H1 (cell line): ENCODE measurements around the gene RNF20. TPM values are rescaled to one million over a fixed set of nuclear protein-coding genes. Genes with fewer than 3 reads are reported as not detected.

Experiments used
- CTCF ChIA-PET: fragments of 300-600 bp; sonication (Branson Sonifier 250); formaldehyde crosslinking; loops from one replicate; lab custom pipeline; 2021; ENCODE audit not compliant: partially characterized antibody; lab: Charles Lee
- POLR2A ChIA-PET: fragments of 300-600 bp; sonication (Branson Sonifier 250); formaldehyde crosslinking; loops from one replicate; lab custom pipeline; 2021; ENCODE audit warnings: inconsistent platforms; ENCODE audit not compliant: partially characterized antibody; lab: Charles Lee
- DNase-seq, 2 experiments: peaks; one replicate each; pipeline versions ENCODE4 v3.0.0 to v3.0.0-alpha.2; 2010 to 2022; ENCODE audit warnings: low spot score in 2 of 2, low read depth in 1 of 2, mixed read lengths in 1 of 2
- FAIRE-seq: peaks from 2 replicates; lab custom pipeline; 2011; peaks lifted over from hg19 to GRCh38; lab: Jason Lieb, UNC
- H2AFZ ChIP-seq: 2 replicates; pipeline ENCODE4 v1.8.1; 2012; ENCODE audit warnings: low read length, inconsistent platforms
- H2AK5ac ChIP-seq: 2 replicates; pipeline ENCODE4 v1.6.1; 2013; ENCODE audit warnings: low read depth, low read length
- H2BK120ac ChIP-seq: replicated peaks from 2 replicates; pipeline ENCODE3; 2013; ENCODE audit warnings: low read depth, low read length, inconsistent platforms
- H2BK12ac ChIP-seq: 2 replicates; pipeline ENCODE4 v1.6.1; 2013; ENCODE audit warnings: low read depth, low read length
- H2BK15ac ChIP-seq: 2 replicates; pipeline ENCODE4 v1.6.1; 2013; ENCODE audit warnings: low read length
- H2BK20ac ChIP-seq: 2 replicates; pipeline ENCODE4 v1.6.1; 2013; ENCODE audit warnings: low read length
- H2BK5ac ChIP-seq: 2 replicates; pipeline ENCODE4 v1.6.1; 2013; ENCODE audit warnings: low read depth, low read length
- H3K14ac ChIP-seq: 2 replicates; pipeline ENCODE4 v1.6.1; 2013; ENCODE audit warnings: inconsistent platforms; ENCODE audit not compliant: insufficient read length
- H3K18ac ChIP-seq: 2 replicates; pipeline ENCODE4 v1.6.1; 2013; ENCODE audit warnings: low read length; ENCODE audit errors: extremely low read depth
- H3K23ac ChIP-seq: 2 replicates; pipeline ENCODE4 v1.6.1; 2013; ENCODE audit warnings: inconsistent platforms; ENCODE audit not compliant: insufficient read length
- H3K23me2 ChIP-seq: 2 replicates; pipeline ENCODE4 v1.6.1; 2013; ENCODE audit warnings: low read depth, low read length
- H3K27ac ChIP-seq: 2 replicates; pipeline ENCODE4 v1.6.1; 2011; ENCODE audit warnings: low read depth, low read length, inconsistent platforms
- H3K27me3 ChIP-seq, 4 experiments: replicated peaks in 1 of 4; 1 replicate in 1 of 4; 2 replicates in 3 of 4; pipeline versions ENCODE4 v1.6.1 to v1.8.1; 2011 to 2013; ENCODE audit warnings: low read length in 3 of 4, mild to moderate bottlenecking in 3 of 4, inconsistent platforms in 2 of 4, mixed read lengths in 2 of 4, moderate library complexity in 1 of 4; ENCODE audit not compliant: control insufficient read depth in 3 of 4, insufficient read depth in 3 of 4; ENCODE audit errors: extremely low read depth in 1 of 4
- H3K36me3 ChIP-seq, 4 experiments: 2 replicates each; pipeline versions ENCODE4 v1.6.1 to v1.8.1; 2011 to 2013; ENCODE audit warnings: mild to moderate bottlenecking in 4 of 4, low read length in 3 of 4, moderate library complexity in 2 of 4, control low read depth in 1 of 4, inconsistent platforms in 1 of 4; ENCODE audit not compliant: insufficient read depth in 4 of 4, control insufficient read depth in 2 of 4
- H3K4ac ChIP-seq: replicated peaks from 2 replicates; pipeline ENCODE3; 2013; ENCODE audit warnings: low read length, low read depth, mixed read lengths, inconsistent platforms; ENCODE audit not compliant: insufficient read length
- H3K4me1 ChIP-seq, 4 experiments: replicated peaks in 1 of 4; 1 replicate in 1 of 4; 2 replicates in 3 of 4; pipeline versions ENCODE4 v1.6.1 to v1.8.1; 2011 to 2013; ENCODE audit warnings: low read length in 3 of 4, inconsistent platforms in 2 of 4, mixed read lengths in 1 of 4; ENCODE audit not compliant: insufficient read depth in 4 of 4, control insufficient read depth in 3 of 4
- H3K4me2 ChIP-seq, 2 experiments: 2 replicates each; pipeline versions ENCODE4 v1.6.1 to v1.8.1; 2011 to 2013; ENCODE audit warnings: low read depth in 2 of 2, low read length in 2 of 2, control low read depth in 1 of 2, inconsistent platforms in 1 of 2, mild to moderate bottlenecking in 1 of 2; ENCODE audit not compliant: insufficient read depth in 1 of 2
- H3K4me3 ChIP-seq, 4 experiments: fragments of 200-600, 300-600 bp in 1 of 4; sonication (generic), shearing (Covaris generic), sonication (Bioruptor Twin) in 1 of 4; 2 replicates each; pipeline versions ENCODE4 v1.5.1 to v1.8.1; 2011 to 2016; ENCODE audit warnings: low read length in 4 of 4, low read depth in 3 of 4, control low read depth in 2 of 4, inconsistent platforms in 2 of 4, mild to moderate bottlenecking in 2 of 4, mixed read lengths in 1 of 4, moderate library complexity in 1 of 4; ENCODE audit not compliant: insufficient read depth in 2 of 4; ENCODE audit errors: extremely low read depth in 1 of 4
- H3K56ac ChIP-seq: replicated peaks from 2 replicates; pipeline ENCODE3; 2013; ENCODE audit warnings: low read depth, mild to moderate bottlenecking, mixed read lengths, low read length, inconsistent platforms; ENCODE audit not compliant: insufficient read length
- H3K79me1 ChIP-seq: 2 replicates; pipeline ENCODE4 v1.6.1; 2013; ENCODE audit warnings: low read depth, low read length, control low read depth
- H3K79me2 ChIP-seq, 2 experiments: 2 replicates each; pipeline versions ENCODE4 v1.6.1 to v1.8.1; 2012 to 2013; ENCODE audit warnings: low read length in 2 of 2, mild to moderate bottlenecking in 2 of 2, inconsistent platforms in 1 of 2; ENCODE audit not compliant: insufficient read depth in 2 of 2, control insufficient read depth in 1 of 2
- H3K9ac ChIP-seq, 4 experiments: replicated peaks in 1 of 4; 1 replicate in 1 of 4; 2 replicates in 3 of 4; pipeline versions ENCODE4 v1.6.1 to v1.8.1; 2011 to 2013; ENCODE audit warnings: low read depth in 3 of 4, low read length in 3 of 4, control low read depth in 2 of 4, mild to moderate bottlenecking in 2 of 4, moderate library complexity in 2 of 4, inconsistent platforms in 1 of 4; ENCODE audit errors: extremely low read depth in 1 of 4
- H3K9me3 ChIP-seq, 2 experiments: 2 replicates each; pipeline versions ENCODE4 v1.6.1 to v1.8.1; 2012 to 2013; ENCODE audit warnings: mild to moderate bottlenecking in 2 of 2, moderate library complexity in 2 of 2, control low read depth in 1 of 2, inconsistent platforms in 1 of 2, low read depth in 1 of 2, low read length in 1 of 2, mixed read lengths in 1 of 2; ENCODE audit not compliant: insufficient read depth in 2 of 2
- H4K20me1 ChIP-seq, 2 experiments: replicated peaks in 1 of 2; 2 replicates each; pipeline versions ENCODE3 to v1.8.1; 2011 to 2013; ENCODE audit warnings: inconsistent platforms in 2 of 2, low read length in 2 of 2, mild to moderate bottlenecking in 1 of 2; ENCODE audit not compliant: insufficient read depth in 2 of 2, control insufficient read depth in 1 of 2
- H4K5ac ChIP-seq: 2 replicates; pipeline ENCODE4 v1.6.1; 2013; ENCODE audit warnings: low read length, low read depth, mixed read lengths, inconsistent platforms; ENCODE audit not compliant: insufficient read length
- H4K8ac ChIP-seq: 2 replicates; pipeline ENCODE4 v1.8.0; 2013; ENCODE audit warnings: mild to moderate bottlenecking, moderate library complexity, low read length, inconsistent platforms; ENCODE audit not compliant: insufficient read depth; ENCODE audit errors: extremely low read depth
- H4K91ac ChIP-seq: replicated peaks from 2 replicates; pipeline ENCODE3; 2013; ENCODE audit warnings: low read length, mixed read lengths, inconsistent platforms; ENCODE audit not compliant: insufficient read length
- CBX5 ChIP-seq: fragments of 300-800, 300-1000 bp; sonication (generic); IDR thresholded peaks from 2 replicates; pipeline ENCODE4 v1.7.1; 2016; ENCODE audit warnings: antibody characterized with exemption, low read length, low read depth
- CHD1 ChIP-seq: IDR thresholded peaks from 2 replicates; pipeline ENCODE4 v1.6.1; 2012; ENCODE audit warnings: low read depth, low read length, improper control_type of control experiment
- CTBP2 ChIP-seq: IDR thresholded peaks from 2 replicates; pipeline ENCODE4 v1.7.0; 2011; ENCODE audit warnings: borderline replicate concordance, mild to moderate bottlenecking, moderate library complexity, mixed read lengths, low read length; ENCODE audit not compliant: insufficient read depth, insufficient read length
- GTF2F1 ChIP-seq: IDR thresholded peaks from 2 replicates; pipeline ENCODE4 v1.6.1; 2012; ENCODE audit warnings: low read depth, low read length, improper control_type of control experiment, borderline replicate concordance
- HDAC2 ChIP-seq, 2 experiments: fragments of 300-600 bp in 1 of 2; sonication (generic) in 1 of 2; IDR thresholded peaks; 2 replicates each; pipeline ENCODE4 v1.6.1; 2011 to 2012; ENCODE audit warnings: low read depth in 2 of 2, low read length in 2 of 2, mild to moderate bottlenecking in 2 of 2, moderate library complexity in 2 of 2, borderline replicate concordance in 1 of 2, inconsistent platforms in 1 of 2
- HDAC6 ChIP-seq: IDR thresholded peaks from one replicate; pipeline ENCODE4 v1.7.1; 2012; ENCODE audit warnings: low read depth, mild to moderate bottlenecking, inconsistent platforms, low read length, moderate library complexity
- JUN ChIP-seq: IDR thresholded peaks from 2 replicates; pipeline ENCODE4 v1.6.1; 2011; ENCODE audit warnings: low read depth, mild to moderate bottlenecking, improper control_type of control experiment, low read length
- NRF1 ChIP-seq: IDR thresholded peaks from 2 replicates; pipeline ENCODE4 v1.6.1; 2011; ENCODE audit warnings: mild to moderate bottlenecking, low read depth, low read length, improper control_type of control experiment
- PHF8 ChIP-seq: fragments of 200-600 bp; sonication (generic); conservative IDR thresholded peaks from 2 replicates; pipeline ENCODE4 v1.7.1; 2012; ENCODE audit warnings: low read depth, mild to moderate bottlenecking, inconsistent platforms, low read length, moderate library complexity
- POLR2A ChIP-seq, 2 experiments: IDR thresholded peaks; 1 replicate in 1 of 2; 2 replicates in 1 of 2; pipeline ENCODE4 v1.6.1; 2011; ENCODE audit warnings: low read depth in 2 of 2, low read length in 2 of 2, mild to moderate bottlenecking in 2 of 2; ENCODE audit errors: control extremely low read depth in 1 of 2
- POLR2AphosphoS5 ChIP-seq: IDR thresholded peaks from 2 replicates; pipeline ENCODE4 v1.6.1; 2011; ENCODE audit warnings: low read depth, low read length
- TBP ChIP-seq: IDR thresholded peaks from 2 replicates; pipeline ENCODE4 v1.6.1; 2011; ENCODE audit warnings: low read depth, low read length, improper control_type of control experiment
- TCF12 ChIP-seq: IDR thresholded peaks from 2 replicates; pipeline ENCODE4 v1.6.1; 2011; ENCODE audit warnings: low read depth, mild to moderate bottlenecking, low read length
- TEAD4 ChIP-seq: IDR thresholded peaks from 2 replicates; pipeline ENCODE4 v1.6.1; 2012; ENCODE audit warnings: low read depth, low read length, inconsistent platforms, mixed read lengths
- polyA plus RNA-seq, 7 experiments: library from polyadenylated mRNA; depleted of rRNA in 3 of 7; stranded (reverse) in 5 of 7; unstranded in 2 of 7; fragments of >200 nt in 5 of 7; fragments of 200-250 nt in 2 of 7; gene quantifications; 1 replicate in 5 of 7; 2 replicates in 1 of 7; 4 replicates in 1 of 7; pipeline versions ENCODE4 v1.2.1 to v1.2.3, GENCODE V29; 2011 to 2013; ENCODE audit warnings: missing spikeins in 2 of 7, mixed read lengths in 2 of 7
- total RNA-seq: library from RNA; stranded (reverse); fragmentation: NEBNext Ultra II Directional; extraction: Animal tissue kit (Norgen Biotek cat#: 25700); gene quantifications from 2 replicates; pipeline ENCODE4 v1.2.1, GENCODE V29; 2021

RNF20 gene
- total and polyA plus RNA-seq, 2 of the 8 experiments (the other 6 are each of a cell fraction or from before 2014, with no cell fraction given), result 9.4 to 65.2 TPM

GRCh38 chr9:101591787-101592446, 58.3 kb downstream of the RNF20 start:
- Histone ChIP-seq H3K23ac (no peak overlapping the region), H2AFZ (no peak overlapping the region), H2BK15ac (no peak overlapping the region), H3K79me1 (no peaks in the 10 kb centered on the region), H4K5ac (no peak overlapping the region), H3K27me3 (no peaks in the 10 kb centered on the region), H3K4me1 (no peaks in the 10 kb centered on the region), H2BK5ac (no peak overlapping the region), H3K4ac (no peak overlapping the region), H2BK120ac (no peak overlapping the region), H3K23me2 (no peaks in the 10 kb centered on the region), H3K27ac (no peak overlapping the region), H3K79me2 (no peaks in the 10 kb centered on the region), H3K4me2 (no peak overlapping the region), H2BK12ac (no peak overlapping the region), H3K56ac (no peak overlapping the region), H3K14ac (no peak overlapping the region), H3K9ac (no peak overlapping the region), H3K18ac (no peak overlapping the region), H2BK20ac (no peak overlapping the region), H4K91ac (no peak overlapping the region), H3K4me3 (no peak overlapping the region), H2AK5ac (no peak overlapping the region), H3K36me3 (no peaks in the 10 kb centered on the region), H4K8ac (no peak overlapping the region), H3K9me3 (no peaks in the 10 kb centered on the region), H4K20me1 (no peaks in the 10 kb centered on the region)
- ChIA-PET POLR2A (interaction anchor here (0.5 kb wide), 1 partner anchor 15 kb away, joined by 3 read pairs; no protein-coding TSS in a partner anchor), CTCF (interaction anchor here (1.0 to 1.3 kb wide), 3 partner anchors 10 to 1287 kb away, joined by 3 to 5 read pairs (median 4); no protein-coding TSS in a partner anchor)
- FAIRE-seq (no peak), DNase-seq (no peak)
- TF ChIP-seq TCF12 (no peak), JUN (no peak), POLR2A (IDR thresholded peaks at IDR 0.05; ENCODE audit: control extremely low read depth in 1 of 2, low read depth in 2 of 2, low read length in 2 of 2) (no peak), HDAC6 (no peak), NRF1 (no peak), GTF2F1 (no peak), CBX5 (no peak), POLR2AphosphoS5 (no peak), TEAD4 (no peak), CTBP2 (no peak), HDAC2 (IDR thresholded peaks at IDR 0.05; ENCODE audit: borderline replicate concordance in 1 of 2, low read depth in 2 of 2, low read length in 2 of 2) (no peak), CHD1 (no peak), TBP (no peak), PHF8 (no peak)
